K562 (cell line): Measurements from ENCODE around the gene SPHK1. TPM values are rescaled to one million over a fixed set of nuclear protein-coding genes. Genes with fewer than 3 reads are reported as not detected.

Experiments
- AFF1 ChIP-seq, 2 experiments: fragments of 450-650 bp; IDR thresholded peaks; 2 replicates each; pipeline ENCODE4 v1.6.1; 2018; ENCODE audit warnings: mild to moderate bottlenecking in 2 of 2, low read depth in 1 of 2; ENCODE audit not compliant: partially characterized antibody in 2 of 2
- BACH1 ChIP-seq: fragments of 200-800 bp; sonication (Bioruptor generic); IDR thresholded peaks from 2 replicates; pipeline ENCODE4 v1.6.1; 2016; ENCODE audit warnings: missing genetic modification characterization, missing compliant biosample characterization
- CHAMP1 ChIP-seq: fragments of 450-650 bp; IDR thresholded peaks from 2 replicates; pipeline ENCODE4 v1.6.1; 2016; ENCODE audit warnings: mild to moderate bottlenecking
- ELF4 ChIP-seq: fragments of 450-650 bp; formaldehyde crosslinking; IDR thresholded peaks from 2 replicates; pipeline ENCODE4 v1.4.0; 2022; ENCODE audit warnings: missing genetic modification characterization
- FOXA3 ChIP-seq, 2 experiments: fragments of 450-650 bp in 1 of 2; sonication (generic) in 1 of 2; formaldehyde crosslinking; IDR thresholded peaks in 1 of 2; conservative IDR thresholded peaks in 1 of 2; 2 replicates each; pipeline versions ENCODE4 v1.4.0 to v1.8.0; 2020 to 2022; ENCODE audit warnings: mild to moderate bottlenecking in 2 of 2, missing genetic modification reagents in 1 of 2
- HDAC1 ChIP-seq, 2 experiments: fragments of 450-650 bp; IDR thresholded peaks; 2 replicates each; pipeline ENCODE4 v1.6.1; 2016 to 2017; ENCODE audit warnings: inconsistent platforms in 1 of 2, mild to moderate bottlenecking in 1 of 2, moderate library complexity in 1 of 2
- KLF10 ChIP-seq: fragments of 250-450 bp; sonication (Bioruptor Pico); IDR thresholded peaks from 2 replicates; pipeline ENCODE4 v1.6.1; 2021; ENCODE audit warnings: matching md5 sums
- KLF6 ChIP-seq: fragments of 250-450 bp; sonication (Bioruptor Pico); IDR thresholded peaks from 2 replicates; pipeline ENCODE4 v1.4.0; 2020; ENCODE audit warnings: mild to moderate bottlenecking, moderate library complexity, borderline replicate concordance
- NCOA1 ChIP-seq: fragments of 450-650 bp; IDR thresholded peaks from 2 replicates; pipeline ENCODE4 v1.6.1; 2016; ENCODE audit warnings: low read depth
- SMAD2 ChIP-seq: fragments of 150-350 bp; IDR thresholded peaks from 2 replicates; pipeline ENCODE4 v1.6.1; 2014; ENCODE audit warnings: low read depth, mild to moderate bottlenecking, low read length
- SNAPC5 ChIP-seq: fragments of 250-450 bp; sonication (Bioruptor Pico); IDR thresholded peaks from 2 replicates; pipeline ENCODE4 v1.8.0; 2021; ENCODE audit warnings: moderate library complexity, mild to moderate bottlenecking, inconsistent platforms
- SPI1 ChIP-seq: IDR thresholded peaks from 2 replicates; pipeline ENCODE4 v1.6.1; 2011; ENCODE audit warnings: low read depth, low read length, control low read depth, borderline replicate concordance
- SRSF7 ChIP-seq: fragments of 200-400 bp; formaldehyde crosslinking; optimal IDR thresholded peaks from 2 replicates; pipeline ENCODE3; 2017; ENCODE audit warnings: mild to moderate bottlenecking, low read depth, low read length
- TSC22D4 ChIP-seq: fragments of 450-650 bp; IDR thresholded peaks from 2 replicates; pipeline ENCODE4 v1.6.1; 2016; ENCODE audit warnings: missing genetic modification characterization, missing biosample characterization, control low read depth
- ZKSCAN8 ChIP-seq: fragments of 200-800 bp; sonication (Bioruptor generic); IDR thresholded peaks from 2 replicates; pipeline ENCODE4 v1.6.1; 2016; ENCODE audit warnings: missing genetic modification characterization, missing compliant biosample characterization
- ZNF212 ChIP-seq: fragments of 450-650 bp; formaldehyde crosslinking; IDR thresholded peaks from 2 replicates; pipeline ENCODE4 v1.4.0; 2020; ENCODE audit warnings: mild to moderate bottlenecking
- ZNF57 ChIP-seq: fragments of 450-650 bp; formaldehyde crosslinking; IDR thresholded peaks from 2 replicates; pipeline ENCODE4 v1.4.0; 2020; ENCODE audit warnings: mild to moderate bottlenecking, moderate library complexity
- polyA plus RNA-seq, 8 experiments: library from polyadenylated mRNA; depleted of rRNA in 4 of 8; stranded (reverse) in 5 of 8; unstranded in 3 of 8; fragments of >200 nt; fragmentation: Nextera tagmentation in 2 of 8; fragmentation: Illumina TruSeq in 1 of 8; extraction: Ambion mirVana in 2 of 8; extraction: Trizol in 1 of 8; gene quantifications; 2 replicates each; pipeline versions ENCODE4 v1.2.1 to v1.2.3, GENCODE V29; 2011 to 2014; ENCODE audit warnings: inconsistent platforms in 1 of 8, missing spikeins in 1 of 8
- total RNA-seq, 7 experiments: library from RNA; depleted of rRNA in 6 of 7; stranded (reverse); fragments of >200 nt in 6 of 7; fragmentation: Illumina TruSeq in 2 of 7; extraction: Trizol in 2 of 7; gene quantifications; 2 replicates each; pipeline versions ENCODE4 v1.2.1 to v1.2.3, GENCODE V29; 2011 to 2021; ENCODE audit warnings: low replicate concordance in 1 of 7

Gene SPHK1
- total and polyA plus RNA-seq, 9 of the 15 experiments (the other 6 are each of a cell fraction or from before 2014, with no cell fraction given): 0.21 to 60.3 (median 14.5) TPM

GRCh38 chr17:76354747-76355310, 29.6 kb upstream of the SPHK1 start (continued):
- no peak for TF ChIP-seq CHAMP1
- no peak for TF ChIP-seq SMAD2
- TF ChIP-seq BACH1 (tag): peak; percentile 81; the same call in 1 of the 2 replicates
- no peak for TF ChIP-seq SNAPC5
- peak; percentile 23; the same call in 1 of the 2 replicates for TF ChIP-seq NCOA1
- peak in 1 of 2 experiments; percentile 95; a peak in 3 of 4 replicates for TF ChIP-seq HDAC1 (IDR thresholded peaks at IDR 0.05)
- TF ChIP-seq KLF6: no peak
- no peak for TF ChIP-seq AFF1 (IDR thresholded peaks at IDR 0.05; ENCODE audit: low read depth in 1 of 2, partially characterized antibody in 2 of 2)
- TF ChIP-seq ZNF57: no peak
- no peak for TF ChIP-seq SPI1
- TF ChIP-seq SRSF7: no peak
- no peak for TF ChIP-seq FOXA3 (CRISPR knock-in tag; conservative IDR thresholded peaks at IDR 0.05 in 1 of 2, IDR thresholded peaks at IDR 0.05 in 1 of 2)
- TF ChIP-seq ZKSCAN8 (CRISPR knock-in tag): no peak
- TF ChIP-seq ZNF212 (CRISPR knock-in tag): no peak
- no peak for TF ChIP-seq KLF10 (CRISPR knock-in tag)
- TF ChIP-seq TSC22D4 (tag): no peak
- TF ChIP-seq ELF4 (CRISPR knock-in tag): 0 out of 2 replicates have a peak, but pooled peaks have one; percentile 5
